Measurements from ENCODE around the gene KRTAP10-4. TPM values are rescaled to one million over a fixed set of nuclear protein-coding genes. Genes with fewer than 3 reads are reported as not detected.

KRTAP10-4 gene
- total and polyA plus RNA-seq, 2 of the 4 experiments (the other 2 are of a cell fraction) = not detected

- no peak overlapping the region for H3K4me3 ChIP-seq (ENCODE audit: insufficient read depth, low read depth, low read length)
- no peak for DNase-seq
- H3K23ac ChIP-seq (ENCODE audit: low read depth, low read length) = no peak overlapping the region
- H2AK9ac ChIP-seq (replicated peaks; ENCODE audit: low read depth, low read length, poor library complexity) = no peak overlapping the region
- H2BK15ac ChIP-seq (ENCODE audit: low read depth, low read length) = no peak overlapping the region
- no peak overlapping the region for H2AK5ac ChIP-seq (ENCODE audit: low read depth, low read length)
- H2AFZ ChIP-seq (replicated peaks; ENCODE audit: low read length, poor library complexity) = no peak overlapping the region
- no peaks in the 10 kb centered on the region for H3K4me1 ChIP-seq (ENCODE audit: control insufficient read depth, insufficient read depth, low read length)
- no peak overlapping the region for H4K8ac ChIP-seq (ENCODE audit: low read depth in 2 of 2, low read length in 2 of 2)
- H3K9ac ChIP-seq (ENCODE audit: low read depth, low read length) = no peak overlapping the region
- no peak overlapping the region for H2BK5ac ChIP-seq (ENCODE audit: low read depth, low read length, poor library complexity, severe bottlenecking)
- H2BK120ac ChIP-seq (ENCODE audit: low read depth, low read length) = no peak overlapping the region
- no peaks in the 10 kb centered on the region; the same call in 1 of the 2 replicates for H3K27me3 ChIP-seq (ENCODE audit: control insufficient read depth, insufficient read depth, low read length)
- H4K91ac ChIP-seq (ENCODE audit: insufficient read depth, low read depth, low read length) = no peak overlapping the region
- no peak overlapping the region for H3K27ac ChIP-seq (ENCODE audit: insufficient read depth, low read length)
- BruUV-seq (replicated peaks) = no TSS peak
- no peaks in the 10 kb centered on the region for H3K79me1 ChIP-seq (ENCODE audit: low read depth in 1 of 2, low read length in 2 of 2)
- no peaks in the 10 kb centered on the region for H4K20me1 ChIP-seq (ENCODE audit: insufficient read depth, low read length)
- H3K4ac ChIP-seq (ENCODE audit: low read depth, low read length) = no peak overlapping the region
- no peak overlapping the region for H3K4me2 ChIP-seq (ENCODE audit: low read depth, low read length)
- ChIA-PET POLR2A (ENCODE audit: unreplicated experiment) (no interaction called here), CTCF (no interaction called here)
- intact Hi-C loops (cut with micrococcal nuclease) = no loop called here
- ATAC-seq (ENCODE audit: low read depth) = no peak
- no peak overlapping the region for H4K5ac ChIP-seq (ENCODE audit: low read depth, low read length)
- no peak overlapping the region for H3K56ac ChIP-seq (ENCODE audit: extremely low read depth, insufficient read depth, low read length)
- in situ Hi-C loops (cut with MboI; ENCODE audit: low sequenced_read_pairs) = no loop called here
- WGBS, 2 experiments (ENCODE audit: extremely low coverage in 2 of 2, insufficient read length in 1 of 2) = no CpG with 5 or more reads among the region's 4 CpGs
- H3K36me3 ChIP-seq (ENCODE audit: control insufficient read depth, insufficient read depth, low read length) = no peaks in the 10 kb centered on the region
- no peak overlapping the region for H3K18ac ChIP-seq (ENCODE audit: low read depth, low read length)
- no peak overlapping the region for H2BK20ac ChIP-seq (ENCODE audit: low read depth, low read length)
- dilution Hi-C loops (cut with HindIII; ENCODE audit: low sequenced_read_pairs, unreplicated experiment) = no loop called here
- TF ChIP-seq RFX5 (IDR thresholded peaks at IDR 0.05; ENCODE audit: low read depth, low read length) (no peak), MAZ (IDR thresholded peaks at IDR 0.05; ENCODE audit: borderline replicate concordance, low read depth, low read length) (no peak), MXI1 (IDR thresholded peaks at IDR 0.05; ENCODE audit: borderline replicate concordance, low read depth, low read length) (no peak), CEBPB (IDR thresholded peaks at IDR 0.05; ENCODE audit: low read depth, low read length) (no peak), USF2 (IDR thresholded peaks at IDR 0.05; ENCODE audit: low read depth, low read length) (no peak), NFE2L2 (IDR thresholded peaks at IDR 0.05; ENCODE audit: low read depth, low read length) (no peak), BHLHE40 (IDR thresholded peaks at IDR 0.05; ENCODE audit: low read depth, low read length) (no peak)
- peaks cover 13% of the 10 kb centered on the region for H3K9me3 ChIP-seq (ENCODE audit: control insufficient read depth, insufficient read depth, low read length)
- no peaks in the 10 kb centered on the region for H3K9me1 ChIP-seq (ENCODE audit: insufficient read depth, low read length)
- no peak overlapping the region for H3K14ac ChIP-seq (replicated peaks; ENCODE audit: low read depth, low read length)
Measured at GRCh38 chr21:44611551-44611950, 38.0 kb downstream of the KRTAP10-4 start.

All from IMR-90 (cell line).